GM18867 (cell line): Measurements from ENCODE around the gene PDE6G.
A peak's percentile ranks its signal among the peaks of the same experiment; 100 is the strongest.

Experiments
- ATAC-seq: cut with Tn5 transposase; IDR thresholded peaks from one replicate; pipeline ENCODE4 v1.9.1; 2021; ENCODE audit warnings: mild to moderate bottlenecking, moderate library complexity; ENCODE audit not compliant: unreplicated experiment

PDE6G gene

DNA sequence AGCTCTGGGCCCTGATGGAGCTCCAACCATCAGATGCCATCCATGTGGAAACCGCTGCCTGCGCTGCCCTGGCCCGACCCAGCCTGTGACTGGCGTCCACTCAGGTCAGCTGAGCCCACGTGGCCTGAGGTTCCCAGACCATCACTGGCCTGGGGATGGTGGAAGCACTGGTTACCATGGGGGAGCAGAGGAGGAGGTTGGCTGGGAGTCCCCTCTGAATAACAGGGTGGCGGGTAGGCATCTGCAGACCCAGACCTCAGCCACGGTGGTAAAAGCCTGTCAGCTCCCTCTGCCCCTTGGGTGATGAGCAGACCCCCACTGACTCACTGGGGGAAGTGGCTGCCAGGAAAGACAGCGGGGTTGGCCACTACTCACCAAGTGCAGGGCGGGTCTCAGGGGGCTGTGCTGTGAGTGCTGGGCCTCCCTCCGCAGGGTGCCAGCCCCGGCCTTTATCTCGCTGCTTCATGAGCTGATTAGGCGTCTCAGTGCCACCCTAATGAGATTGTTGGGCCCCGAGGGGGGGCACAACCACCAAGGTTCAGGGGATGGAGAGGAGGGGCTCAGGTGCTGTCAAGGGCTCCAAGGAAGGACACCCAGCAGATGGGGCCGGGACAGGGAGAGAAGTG is at the start of gene PDE6G:
TSS of gene PDE6G (minus strand) at position 425 of the 626 bp plus-strand sequence. CDS start 3,237 bp downstream, outside the sequence.
- ATAC-seq = no peak

- no peak for ATAC-seq
These were observed 49.3 kb upstream of the PDE6G start for GRCh38 chr17:81705518-81706231.

DNA sequence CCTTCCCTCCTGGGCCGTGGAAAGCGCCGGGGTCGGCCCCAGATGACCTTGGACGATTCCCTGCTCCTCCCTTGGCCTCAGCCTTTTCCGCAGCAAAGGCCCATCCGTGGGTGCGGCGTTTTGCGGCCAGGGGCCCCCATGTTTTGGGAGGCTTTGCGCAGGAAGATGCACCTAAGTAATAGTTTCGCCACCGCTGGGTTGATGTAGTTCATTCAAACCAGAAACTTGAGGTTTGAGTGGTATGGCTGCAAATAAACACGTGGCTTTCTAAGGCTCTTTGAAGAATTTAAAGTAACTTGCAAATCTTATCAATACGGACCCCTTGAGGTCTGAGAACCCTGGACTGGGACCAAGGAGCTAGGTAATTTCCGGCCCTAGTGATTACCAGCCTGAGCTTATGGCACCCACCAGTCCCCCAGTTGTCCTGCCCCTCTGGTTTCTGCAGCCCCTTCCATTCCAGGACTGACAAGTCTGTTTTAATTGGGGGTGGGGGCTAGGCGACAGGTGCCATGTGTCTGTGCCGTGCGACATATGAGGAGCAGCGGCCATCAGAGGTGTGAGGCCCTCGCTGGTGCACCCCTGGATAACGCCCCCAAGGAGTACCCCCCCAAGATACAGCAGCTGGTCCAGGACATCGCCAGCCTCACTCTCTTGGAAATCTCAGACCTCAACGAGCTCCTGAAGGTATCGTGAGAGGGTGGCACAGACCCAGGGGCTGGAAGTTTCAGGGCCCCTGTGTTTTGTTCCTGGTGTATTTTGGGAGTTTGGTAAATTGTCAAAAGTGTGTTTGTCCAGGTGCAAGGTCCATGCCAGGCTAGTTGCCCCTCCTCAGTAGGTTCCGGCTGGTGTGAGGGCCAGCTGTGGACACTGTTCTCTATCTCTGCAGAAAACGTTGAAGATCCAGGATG is 47.7 kb upstream of the PDE6G start:
- no peak for ATAC-seq

- peak; percentile 80 for ATAC-seq
These were observed 46.8 kb upstream of the PDE6G start, which contains the start of gene MRPL12 for GRCh38 chr17:81702934-81703746. MRPL12 (plus strand) TSS chr17:81703367; CDS start chr17:81703502, 135 bp downstream.

- no peak for ATAC-seq
These were observed 45.1 kb upstream of the PDE6G start for GRCh38 chr17:81701288-81702071.

DNA sequence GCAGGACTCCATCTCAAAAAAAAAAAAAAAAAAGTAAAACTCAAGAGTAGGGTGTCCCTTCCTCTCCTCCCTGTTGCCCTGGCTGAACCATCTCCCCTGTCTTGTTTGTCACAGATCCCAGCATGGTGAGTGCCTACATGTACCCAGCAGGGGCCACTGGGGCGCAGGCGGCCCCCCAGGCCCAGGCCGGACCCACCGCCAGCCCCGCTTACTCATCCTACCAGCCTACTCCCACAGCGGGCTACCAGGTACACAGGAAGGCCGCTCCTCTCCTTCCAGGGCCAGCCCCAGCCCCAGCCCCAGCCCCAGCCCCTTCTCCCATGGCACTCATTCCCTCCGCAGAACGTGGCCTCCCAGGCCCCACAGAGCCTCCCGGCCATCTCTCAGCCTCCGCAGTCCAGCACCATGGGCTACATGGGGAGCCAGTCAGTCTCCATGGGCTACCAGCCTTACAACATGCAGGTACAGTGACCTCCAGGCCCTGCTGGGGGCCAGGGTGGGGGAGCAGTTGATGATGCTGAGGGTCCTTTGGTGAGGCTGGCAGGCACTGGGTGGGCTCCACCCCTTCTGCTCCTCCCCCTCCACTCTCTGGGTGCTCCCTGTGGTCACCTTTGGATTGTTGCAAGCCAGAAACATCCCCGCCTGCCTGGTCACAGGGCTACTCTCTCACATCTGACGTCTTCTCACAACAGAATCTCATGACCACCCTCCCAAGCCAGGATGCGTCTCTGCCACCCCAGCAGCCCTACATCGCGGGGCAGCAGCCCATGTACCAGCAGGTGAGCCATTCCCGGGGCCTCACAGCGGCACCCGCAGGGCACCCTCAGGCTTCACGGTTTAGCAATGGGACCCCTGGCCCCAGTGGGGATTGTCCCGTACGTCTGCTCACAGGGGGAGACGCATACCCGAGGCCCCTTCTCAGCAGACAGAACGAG is 44.3 kb upstream of the PDE6G start:
- ATAC-seq = no peak

DNA sequence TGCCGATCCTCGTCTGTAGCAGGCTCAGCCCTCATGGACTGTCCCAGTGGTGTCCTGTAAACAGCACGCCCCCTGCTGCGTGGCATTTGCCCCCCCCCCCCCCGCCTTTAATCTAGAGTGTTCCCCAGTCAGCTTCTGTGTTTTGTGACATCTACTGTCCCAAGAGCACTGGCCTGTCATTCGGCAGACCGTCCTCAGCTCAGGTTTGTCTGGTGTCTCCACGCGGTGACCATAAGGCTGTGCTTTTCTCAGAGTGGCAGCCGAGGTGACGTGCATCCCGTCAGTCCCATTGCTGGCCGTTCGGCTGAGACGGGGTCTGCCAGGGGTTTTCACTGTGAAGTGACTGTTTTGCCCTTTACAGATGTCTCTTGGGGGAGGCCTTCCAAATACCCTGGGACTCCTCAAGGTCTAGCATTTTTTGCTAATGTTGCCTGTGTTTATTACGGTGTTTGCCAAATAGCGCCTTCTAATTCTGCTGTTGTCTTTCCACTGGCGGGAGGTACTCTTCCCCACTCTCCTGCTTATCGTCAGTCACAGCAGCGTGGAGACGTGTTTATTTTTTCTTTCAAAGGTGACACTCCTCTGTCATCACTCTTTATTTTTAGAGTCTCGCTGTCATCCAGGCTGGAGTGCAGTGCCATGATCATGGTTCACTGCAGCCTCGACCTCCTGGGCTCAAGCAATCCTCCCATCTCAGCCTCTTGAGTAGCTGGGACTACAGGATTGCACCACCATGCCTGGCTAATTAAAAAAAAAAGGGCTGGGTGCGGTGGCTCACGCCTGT is 41.1 kb upstream of the PDE6G start:
- no peak for ATAC-seq

GRCh38 chr17:81696218-81696941 is 40.0 kb upstream of the PDE6G start:
- no peak for ATAC-seq

DNA sequence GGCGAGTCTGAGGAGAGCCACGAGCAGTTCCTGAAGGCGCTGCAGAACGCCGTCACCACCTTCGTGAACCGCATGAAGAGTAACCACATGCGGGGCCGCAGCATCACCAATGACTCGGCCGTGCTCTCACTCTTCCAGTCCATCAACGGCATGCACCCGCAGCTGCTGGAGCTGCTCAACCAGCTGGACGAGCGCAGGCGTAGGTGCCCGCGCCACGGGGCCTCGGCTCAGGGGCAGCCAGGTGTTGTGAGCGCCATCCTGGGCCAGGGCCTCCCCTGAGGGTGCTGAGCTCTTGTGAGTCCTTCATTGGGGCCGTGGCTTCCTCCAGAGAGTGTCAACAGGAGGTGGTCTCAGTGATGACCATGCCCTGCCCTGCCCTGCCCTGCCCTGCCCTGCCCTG is 39.5 kb upstream of the PDE6G start:
- ATAC-seq = no peak

- ATAC-seq = no peak
These were observed 38.9 kb upstream of the PDE6G start for GRCh38 chr17:81695211-81695610.

GRCh38 chr17:81694810-81695209 is 38.5 kb upstream of the PDE6G start:
- no peak for ATAC-seq

DNA sequence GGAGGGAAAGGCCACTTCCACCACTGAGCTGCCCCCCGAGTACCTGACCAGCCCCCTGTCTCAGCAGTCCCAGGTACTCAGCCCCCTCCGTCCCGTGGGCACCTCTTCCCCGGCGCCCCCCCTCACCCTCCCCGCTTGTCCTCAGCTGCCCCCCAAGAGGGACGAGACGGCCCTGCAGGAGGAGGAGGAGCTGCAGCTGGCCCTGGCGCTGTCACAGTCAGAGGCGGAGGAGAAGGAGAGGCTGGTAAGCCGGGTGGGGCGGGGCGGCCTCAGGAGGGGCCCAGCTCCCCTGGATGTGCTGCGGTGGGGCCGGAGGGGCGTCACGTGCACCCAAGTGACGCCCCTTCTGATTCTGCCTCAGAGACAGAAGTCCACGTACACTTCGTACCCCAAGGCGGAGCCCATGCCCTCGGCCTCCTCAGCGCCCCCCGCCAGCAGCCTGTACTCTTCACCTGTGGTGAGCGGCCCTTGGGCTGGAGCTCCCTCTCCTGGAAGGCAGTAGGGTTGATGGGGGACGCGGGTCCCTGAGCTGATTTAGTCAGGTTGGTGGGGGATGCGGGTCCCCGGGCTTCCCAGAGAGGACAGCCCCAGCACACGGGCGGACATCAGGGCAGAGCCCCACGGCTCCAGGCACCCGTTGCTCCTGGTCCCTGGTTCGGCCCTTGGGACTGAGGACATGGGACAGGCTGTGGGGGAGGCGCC is 37.3 kb upstream of the PDE6G start:
- ATAC-seq = no peak

DNA sequence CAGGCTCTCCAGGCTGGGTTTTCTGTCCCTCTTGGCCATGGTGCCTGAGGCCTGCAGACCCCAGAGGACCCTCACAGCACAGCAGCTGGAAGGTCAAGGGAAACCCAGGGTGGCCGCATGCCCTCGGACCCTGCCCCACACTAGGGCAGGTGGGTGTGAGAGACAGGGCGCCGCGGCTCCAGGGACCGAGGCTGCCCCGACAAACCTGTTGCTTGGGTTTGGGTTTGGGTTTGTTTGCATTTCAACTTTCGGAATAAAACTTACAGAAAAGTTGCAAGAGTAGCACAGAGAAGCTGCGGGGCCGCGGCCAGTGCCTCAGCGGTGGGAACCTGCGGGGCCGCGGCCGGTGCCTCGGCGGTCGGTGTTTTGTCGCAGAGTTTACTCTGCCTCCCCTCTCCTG is 35.3 kb upstream of the PDE6G start:
- ATAC-seq = no peak

- no peak for ATAC-seq
These were observed 34.9 kb upstream of the PDE6G start for GRCh38 chr17:81691196-81691595.

GRCh38 chr17:81690549-81690948 is 34.2 kb upstream of the PDE6G start:
- no peak for ATAC-seq

GRCh38 chr17:81690066-81690465 is 33.7 kb upstream of the PDE6G start:
- ATAC-seq = no peak

DNA sequence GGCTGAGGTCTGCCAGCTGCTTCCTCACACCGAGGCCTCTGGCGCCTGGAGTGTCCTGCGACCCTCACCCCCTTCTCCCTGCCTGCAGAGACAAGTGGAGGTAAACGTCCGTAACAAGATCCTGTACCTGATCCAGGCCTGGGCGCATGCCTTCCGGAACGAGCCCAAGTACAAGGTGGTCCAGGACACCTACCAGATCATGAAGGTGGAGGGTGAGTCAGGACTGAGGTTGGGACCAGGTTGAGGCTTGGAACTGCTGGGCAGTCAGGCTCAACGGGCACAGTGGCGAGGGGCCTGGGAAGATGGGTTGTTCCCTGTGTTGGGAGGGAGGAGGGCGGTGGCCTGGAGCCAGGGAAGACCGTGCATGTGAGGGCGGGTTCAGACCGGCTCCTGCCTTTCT is 32.3 kb upstream of the PDE6G start:
- no peak for ATAC-seq
